ENCODE results near the gene NETO2. TPM values are rescaled to one million over a fixed set of nuclear protein-coding genes. Genes with fewer than 3 reads are reported as not detected.

The NETO2 gene
- total and polyA plus RNA-seq, 2 of the 13 experiments (the other 11 are each of a cell fraction or from before 2014, with no cell fraction given) = 8.2 to 13.5 TPM

DNA sequence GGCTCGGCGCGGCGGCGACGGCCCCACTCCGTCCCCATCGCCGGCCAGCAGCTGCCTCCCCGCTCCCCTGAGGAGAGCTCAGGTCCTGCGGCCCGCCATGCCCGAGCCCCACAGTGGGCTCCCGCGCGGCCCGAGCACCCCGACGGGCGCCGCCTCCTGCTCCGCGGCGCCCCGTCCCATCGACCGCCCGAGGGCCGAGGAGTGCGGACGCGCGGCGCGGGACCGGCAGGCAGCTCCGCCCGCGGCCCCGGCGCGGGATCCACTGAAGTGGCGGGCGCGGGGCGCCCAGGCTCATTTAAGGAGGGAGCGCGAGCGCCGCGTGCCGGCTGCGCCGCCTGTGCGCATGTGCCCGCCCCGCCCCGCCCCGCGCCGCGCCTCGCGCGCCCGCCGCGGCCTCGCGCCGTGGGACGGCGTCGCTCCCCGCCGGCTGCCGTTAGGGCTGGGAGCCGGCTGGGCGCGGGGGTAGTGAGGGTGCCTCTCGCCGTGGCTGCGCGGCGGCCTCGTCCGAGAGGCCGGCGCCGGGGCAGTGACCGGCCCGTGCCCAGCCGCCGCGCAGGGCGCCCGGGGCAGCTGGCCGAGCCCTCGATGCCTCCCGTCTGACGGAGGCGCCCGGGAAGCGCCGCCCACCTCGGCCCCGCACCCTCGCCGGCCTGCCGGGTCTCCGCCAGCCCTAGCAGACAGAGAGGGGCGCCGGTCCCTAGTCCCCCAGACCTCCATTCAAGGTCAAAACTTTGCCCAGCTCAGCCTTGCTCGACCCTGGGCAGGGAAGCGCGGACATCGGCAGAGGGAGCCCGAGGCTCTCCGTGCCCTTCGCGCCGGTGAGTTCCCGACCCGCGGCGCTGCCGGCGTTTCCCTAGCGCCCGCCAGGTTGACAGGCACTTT lies at the start of gene NETO2 (continued):
- TF ChIP-seq HNRNPLL (IDR thresholded peaks at IDR 0.05; ENCODE audit: low read depth, low read length, poor library complexity, severe bottlenecking) (peak; percentile 99), ISX (CRISPR knock-in tag; conservative IDR thresholded peaks at IDR 0.05) (no peak), ZNF577 (CRISPR knock-in tag; IDR thresholded peaks at IDR 0.05; ENCODE audit: borderline replicate concordance, low read depth) (no peak), ZNF337 (CRISPR knock-in tag; IDR thresholded peaks at IDR 0.05; ENCODE audit: borderline replicate concordance, low read depth) (no peak), SMAD3 (CRISPR knock-in tag; IDR thresholded peaks at IDR 0.05) (no peak), ZNF557 (CRISPR knock-in tag; IDR thresholded peaks at IDR 0.05) (no peak), ZNF496 (CRISPR knock-in tag; IDR thresholded peaks at IDR 0.05; ENCODE audit: insufficient replicate concordance) (no peak), RFXANK (CRISPR knock-in tag; IDR thresholded peaks at IDR 0.05) (no peak), ZFP37 (CRISPR knock-in tag; IDR thresholded peaks at IDR 0.05; ENCODE audit: borderline replicate concordance) (no peak), FOSL2 (CRISPR knock-in tag; IDR thresholded peaks at IDR 0.05) (no peak), ZNF468 (CRISPR knock-in tag; IDR thresholded peaks at IDR 0.05) (no peak), HNRNPH1 (optimal IDR thresholded peaks at IDR 0.05; ENCODE audit: low read depth, low read length) (no peak), EEA1 (CRISPR knock-in tag; IDR thresholded peaks at IDR 0.05; ENCODE audit: borderline replicate concordance) (no peak; the same call in 1 of the 2 replicates), SNAI1 (CRISPR knock-in tag; IDR thresholded peaks at IDR 0.05; ENCODE audit: borderline replicate concordance) (no peak)
- TF ChIP-seq, protein P1, sequence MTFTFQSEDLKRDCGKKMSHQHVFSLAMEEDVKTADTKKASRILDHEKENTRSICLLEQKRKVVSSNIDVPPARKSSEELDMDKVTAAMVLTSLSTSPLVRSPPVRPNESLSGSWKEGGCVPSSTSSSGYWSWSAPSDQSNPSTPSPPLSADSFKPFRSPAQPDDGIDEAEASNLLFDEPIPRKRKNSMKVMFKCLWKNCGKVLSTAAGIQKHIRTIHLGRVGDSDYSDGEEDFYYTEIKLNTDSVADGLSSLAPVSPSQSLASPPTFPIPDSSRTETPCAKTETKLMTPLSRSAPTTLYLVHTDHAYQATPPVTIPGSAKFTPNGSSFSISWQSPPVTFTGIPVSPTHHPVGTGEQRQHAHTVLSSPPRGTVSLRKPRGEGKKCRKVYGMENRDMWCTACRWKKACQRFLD (CRISPR knock-in tag; IDR thresholded peaks at IDR 0.05; ENCODE audit: borderline replicate concordance) = no peak
- TF ChIP-seq, protein P2, sequence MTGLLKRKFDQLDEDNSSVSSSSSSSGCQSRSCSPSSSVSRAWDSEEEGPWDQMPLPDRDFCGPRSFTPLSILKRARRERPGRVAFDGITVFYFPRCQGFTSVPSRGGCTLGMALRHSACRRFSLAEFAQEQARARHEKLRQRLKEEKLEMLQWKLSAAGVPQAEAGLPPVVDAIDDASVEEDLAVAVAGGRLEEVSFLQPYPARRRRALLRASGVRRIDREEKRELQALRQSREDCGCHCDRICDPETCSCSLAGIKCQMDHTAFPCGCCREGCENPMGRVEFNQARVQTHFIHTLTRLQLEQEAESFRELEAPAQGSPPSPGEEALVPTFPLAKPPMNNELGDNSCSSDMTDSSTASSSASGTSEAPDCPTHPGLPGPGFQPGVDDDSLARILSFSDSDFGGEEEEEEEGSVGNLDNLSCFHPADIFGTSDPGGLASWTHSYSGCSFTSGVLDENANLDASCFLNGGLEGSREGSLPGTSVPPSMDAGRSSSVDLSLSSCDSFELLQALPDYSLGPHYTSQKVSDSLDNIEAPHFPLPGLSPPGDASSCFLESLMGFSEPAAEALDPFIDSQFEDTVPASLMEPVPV (CRISPR knock-in tag; IDR thresholded peaks at IDR 0.05) = 0 out of 2 replicates have a peak, but pooled peaks have one; percentile 35
- TF ChIP-seq, protein P3, sequence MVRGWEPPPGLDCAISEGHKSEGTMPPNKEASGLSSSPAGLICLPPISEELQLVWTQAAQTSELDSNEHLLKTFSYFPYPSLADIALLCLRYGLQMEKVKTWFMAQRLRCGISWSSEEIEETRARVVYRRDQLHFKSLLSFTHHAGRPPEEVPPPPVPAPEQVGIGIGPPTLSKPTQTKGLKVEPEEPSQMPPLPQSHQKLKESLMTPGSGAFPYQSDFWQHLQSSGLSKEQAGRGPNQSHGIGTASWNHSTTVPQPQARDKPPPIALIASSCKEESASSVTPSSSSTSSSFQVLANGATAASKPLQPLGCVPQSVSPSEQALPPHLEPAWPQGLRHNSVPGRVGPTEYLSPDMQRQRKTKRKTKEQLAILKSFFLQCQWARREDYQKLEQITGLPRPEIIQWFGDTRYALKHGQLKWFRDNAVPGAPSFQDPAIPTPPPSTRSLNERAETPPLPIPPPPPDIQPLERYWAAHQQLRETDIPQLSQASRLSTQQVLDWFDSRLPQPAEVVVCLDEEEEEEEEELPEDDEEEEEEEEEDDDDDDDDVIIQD (CRISPR knock-in tag; IDR thresholded peaks at IDR 0.05; ENCODE audit: low read depth) = 0 out of 2 replicates have a peak, but pooled peaks have one; percentile 20
- TF ChIP-seq, protein P4, sequence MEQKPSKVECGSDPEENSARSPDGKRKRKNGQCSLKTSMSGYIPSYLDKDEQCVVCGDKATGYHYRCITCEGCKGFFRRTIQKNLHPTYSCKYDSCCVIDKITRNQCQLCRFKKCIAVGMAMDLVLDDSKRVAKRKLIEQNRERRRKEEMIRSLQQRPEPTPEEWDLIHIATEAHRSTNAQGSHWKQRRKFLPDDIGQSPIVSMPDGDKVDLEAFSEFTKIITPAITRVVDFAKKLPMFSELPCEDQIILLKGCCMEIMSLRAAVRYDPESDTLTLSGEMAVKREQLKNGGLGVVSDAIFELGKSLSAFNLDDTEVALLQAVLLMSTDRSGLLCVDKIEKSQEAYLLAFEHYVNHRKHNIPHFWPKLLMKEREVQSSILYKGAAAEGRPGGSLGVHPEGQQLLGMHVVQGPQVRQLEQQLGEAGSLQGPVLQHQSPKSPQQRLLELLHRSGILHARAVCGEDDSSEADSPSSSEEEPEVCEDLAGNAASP (CRISPR knock-in tag; IDR thresholded peaks at IDR 0.05; ENCODE audit: borderline replicate concordance) = no peak
- TF ChIP-seq, protein P5, sequence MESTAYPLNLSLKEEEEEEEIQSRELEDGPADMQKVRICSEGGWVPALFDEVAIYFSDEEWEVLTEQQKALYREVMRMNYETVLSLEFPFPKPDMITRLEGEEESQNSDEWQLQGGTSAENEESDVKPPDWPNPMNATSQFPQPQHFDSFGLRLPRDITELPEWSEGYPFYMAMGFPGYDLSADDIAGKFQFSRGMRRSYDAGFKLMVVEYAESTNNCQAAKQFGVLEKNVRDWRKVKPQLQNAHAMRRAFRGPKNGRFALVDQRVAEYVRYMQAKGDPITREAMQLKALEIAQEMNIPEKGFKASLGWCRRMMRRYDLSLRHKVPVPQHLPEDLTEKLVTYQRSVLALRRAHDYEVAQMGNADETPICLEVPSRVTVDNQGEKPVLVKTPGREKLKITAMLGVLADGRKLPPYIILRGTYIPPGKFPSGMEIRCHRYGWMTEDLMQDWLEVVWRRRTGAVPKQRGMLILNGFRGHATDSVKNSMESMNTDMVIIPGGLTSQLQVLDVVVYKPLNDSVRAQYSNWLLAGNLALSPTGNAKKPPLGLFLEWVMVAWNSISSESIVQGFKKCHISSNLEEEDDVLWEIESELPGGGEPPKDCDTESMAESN (CRISPR knock-in tag; conservative IDR thresholded peaks at IDR 0.05) = 0 out of 2 replicates have a peak, but pooled peaks have one; percentile 18

Measured in HepG2 (cell line).